Stimulated activated naive CD4-positive, alpha-beta T cell (primary cell): ENCODE results near the gene VOPP1.
A peak's percentile ranks its signal among the peaks of the same experiment; 100 is the strongest.
"Not testable (repeated sequence)": the region's sequence is repeated elsewhere in the genome, so short reads cannot be mapped to it uniquely, and the experiment has no call there.

ENCODE experiments used
- DNase-seq, 6 experiments: peaks; one replicate each; lab custom pipeline; 2025; lab: John Stamatoyannopoulos, UW

Gene VOPP1

DNA sequence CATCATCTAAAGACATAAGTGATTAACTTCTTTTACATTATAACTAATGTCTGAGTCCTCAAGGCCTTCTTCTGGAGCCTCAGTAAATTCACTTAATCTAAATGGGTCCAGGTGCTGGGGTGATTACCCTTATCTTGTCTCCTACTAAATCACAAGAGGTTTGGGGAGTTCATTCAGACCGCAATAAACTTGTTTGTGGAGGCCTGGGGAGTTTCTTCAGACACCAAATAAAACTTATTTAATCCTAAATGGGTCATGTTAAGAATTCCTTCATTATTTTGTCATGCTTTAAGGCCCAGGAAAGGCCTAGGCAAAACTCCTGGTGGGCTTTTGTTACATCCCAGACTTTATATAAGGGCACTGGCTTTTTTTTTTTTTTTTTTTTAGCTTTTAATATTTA lies 62.1 kb downstream of the VOPP1 start:
- not testable (repeated sequence) for DNase-seq

DNA sequence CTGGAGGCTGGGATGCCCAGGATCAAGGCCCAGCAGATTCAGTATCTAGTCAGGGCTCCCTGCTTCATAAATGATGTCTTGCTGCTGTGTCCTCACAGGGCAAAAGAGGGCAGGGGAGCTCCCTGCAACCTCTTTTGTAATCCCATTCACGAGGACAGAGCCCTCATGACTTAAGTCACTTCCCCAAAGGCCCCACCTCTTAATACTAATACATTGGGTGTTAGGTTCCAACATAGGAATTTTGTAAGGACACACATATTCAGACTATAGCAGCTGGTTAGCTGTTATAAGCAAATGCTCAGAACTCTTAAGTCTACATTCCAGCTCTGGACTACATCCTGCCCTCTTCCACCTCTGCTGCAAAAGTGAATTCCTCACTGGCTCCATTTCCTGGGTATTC lies 63.0 kb downstream of the VOPP1 start:
- DNase-seq: no peak

DNA sequence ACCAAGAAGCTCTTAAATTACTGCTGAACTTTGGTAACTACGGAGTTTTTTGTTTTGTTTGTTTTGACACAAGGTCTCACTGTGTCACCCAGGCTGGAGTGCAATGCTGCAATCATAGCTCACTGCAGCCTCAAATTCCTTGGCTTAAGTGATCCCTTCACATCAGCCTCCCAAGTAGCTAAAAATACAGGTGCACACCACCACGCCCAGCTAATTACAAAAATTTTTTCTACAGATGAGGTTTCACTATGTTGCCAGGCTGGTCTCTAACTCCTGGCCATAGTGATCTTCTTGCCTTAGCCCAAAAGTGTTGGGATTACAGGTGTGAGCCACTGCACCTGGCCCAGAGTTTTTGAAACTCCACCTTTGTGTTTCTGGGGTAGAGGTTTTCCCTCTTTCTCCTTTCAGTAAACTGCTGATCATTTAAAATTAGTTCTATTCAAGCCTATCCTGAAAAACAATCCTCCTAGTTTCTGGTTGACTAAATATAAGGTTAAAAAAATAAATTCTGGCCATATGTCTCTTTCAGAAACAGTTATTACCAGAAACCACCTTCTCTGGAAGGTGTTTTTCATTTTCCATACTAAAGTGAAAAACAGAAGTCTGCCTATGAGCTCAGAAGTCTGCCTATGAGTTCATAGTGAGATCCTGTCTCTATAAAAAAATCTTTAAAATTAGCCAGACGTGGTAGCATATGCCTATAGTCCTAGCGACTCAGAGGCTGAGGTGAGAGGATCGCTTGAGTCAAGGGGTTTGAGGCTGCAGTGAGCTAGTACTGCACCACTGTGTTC lies 63.9 kb downstream of the VOPP1 start:
- DNase-seq: no peak

- no peak for DNase-seq
Measured at GRCh38 chr7:55507743-55508142, 64.6 kb downstream of the VOPP1 start.

DNA sequence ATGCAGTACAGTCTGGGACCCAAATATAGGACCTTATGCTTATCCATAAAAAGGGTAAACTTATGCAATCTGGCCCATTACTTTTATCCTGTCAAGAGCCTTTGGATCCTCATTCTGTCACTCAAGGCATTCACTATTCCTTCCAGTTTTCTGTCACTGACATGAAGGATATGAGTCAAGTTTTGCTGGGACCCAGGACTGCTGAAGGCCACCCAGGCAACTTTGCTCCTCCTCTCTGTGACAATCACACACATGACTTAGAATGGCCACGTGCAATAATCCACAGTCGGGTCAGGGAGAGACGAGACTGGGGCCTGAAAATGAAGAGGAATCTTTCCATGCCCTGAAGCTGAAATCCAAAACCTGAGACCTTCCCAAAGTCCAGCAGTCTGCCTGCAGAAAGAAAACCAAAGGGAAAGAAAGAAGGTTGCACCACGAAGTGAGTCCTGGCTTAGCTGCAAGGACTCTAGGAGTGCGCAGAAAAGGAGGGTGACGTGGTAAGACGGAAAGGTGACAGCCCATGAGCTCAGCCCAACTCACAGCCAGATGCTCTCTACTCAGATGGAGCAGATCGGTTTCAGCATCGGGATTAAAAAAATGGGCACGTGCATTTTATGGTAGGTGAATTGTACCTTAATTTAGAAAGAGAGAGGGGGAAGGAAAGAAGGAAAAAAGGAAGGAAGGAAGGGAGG lies 67.2 kb downstream of the VOPP1 start:
- DNase-seq: no peak

- DNase-seq: no peak
Measured at GRCh38 chr7:55504093-55504859, 68.0 kb downstream of the VOPP1 start.

DNA sequence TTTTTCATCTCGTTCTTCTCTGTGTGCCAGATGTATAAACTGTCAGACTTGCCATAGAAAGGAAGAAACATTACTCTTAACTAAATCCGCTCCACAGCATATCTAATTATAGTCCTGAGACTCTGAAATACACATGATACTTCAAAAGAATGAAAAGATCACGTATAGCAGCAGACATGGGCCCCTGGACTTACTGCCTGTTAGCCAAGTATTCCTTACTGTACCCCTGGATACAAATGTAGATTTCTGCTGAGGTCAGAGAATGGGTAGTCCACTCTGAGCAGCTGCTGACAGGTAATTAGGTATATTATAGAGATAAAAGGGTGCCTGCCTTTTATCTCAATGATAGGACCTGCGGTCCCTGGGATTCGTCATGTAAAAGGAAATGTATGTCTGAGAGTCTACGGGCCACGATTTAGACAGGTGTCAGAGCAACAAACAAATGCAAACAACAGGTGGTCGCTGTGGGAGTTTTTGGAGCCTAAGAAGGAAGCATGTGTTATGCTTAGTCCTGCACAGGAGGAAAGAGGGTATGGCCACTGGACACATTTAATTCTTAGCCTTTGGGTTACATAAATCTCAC lies 69.4 kb downstream of the VOPP1 start:
- DNase-seq: peak in 1 of 6 experiments; percentile 6

DNA sequence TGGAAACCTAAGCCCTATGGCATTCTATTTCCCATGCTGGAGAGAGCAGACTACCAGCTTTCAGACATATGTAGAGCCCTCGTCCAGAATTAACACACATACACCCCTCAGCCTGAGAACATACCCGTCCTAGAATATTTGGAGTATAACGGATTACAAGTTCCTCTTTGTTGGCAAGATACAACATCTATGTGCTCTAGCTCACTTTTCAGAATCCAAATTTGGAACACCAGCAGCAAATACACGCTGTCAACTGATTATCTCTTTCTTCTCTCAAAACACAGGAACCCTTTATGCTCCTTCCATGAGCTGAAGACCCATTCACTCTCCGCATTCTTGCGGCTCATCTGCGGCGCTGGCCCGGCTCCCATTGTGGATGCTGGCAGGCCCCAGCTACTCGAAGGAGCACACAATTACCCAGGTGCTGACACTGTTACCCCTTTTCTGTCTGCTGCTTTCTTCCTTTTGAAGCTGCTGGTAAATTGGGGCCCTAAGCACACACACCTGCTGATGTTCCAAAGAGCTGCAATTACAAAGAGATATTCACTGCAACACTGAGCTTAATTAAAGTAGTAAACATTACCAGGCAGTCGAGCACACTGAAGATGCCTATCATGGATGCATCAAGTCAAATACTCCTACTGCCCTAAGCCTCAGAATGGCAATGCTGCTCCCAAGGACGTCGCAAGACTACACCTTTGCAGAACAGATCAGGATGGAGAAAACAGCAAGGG lies 70.0 kb downstream of the VOPP1 start:
- DNase-seq: no peak

GRCh38 chr7:55501611-55502010 lies 70.7 kb downstream of the VOPP1 start:
- no peak for DNase-seq

- DNase-seq: no peak
Measured at GRCh38 chr7:55500117-55500756, 72.1 kb downstream of the VOPP1 start.

DNA sequence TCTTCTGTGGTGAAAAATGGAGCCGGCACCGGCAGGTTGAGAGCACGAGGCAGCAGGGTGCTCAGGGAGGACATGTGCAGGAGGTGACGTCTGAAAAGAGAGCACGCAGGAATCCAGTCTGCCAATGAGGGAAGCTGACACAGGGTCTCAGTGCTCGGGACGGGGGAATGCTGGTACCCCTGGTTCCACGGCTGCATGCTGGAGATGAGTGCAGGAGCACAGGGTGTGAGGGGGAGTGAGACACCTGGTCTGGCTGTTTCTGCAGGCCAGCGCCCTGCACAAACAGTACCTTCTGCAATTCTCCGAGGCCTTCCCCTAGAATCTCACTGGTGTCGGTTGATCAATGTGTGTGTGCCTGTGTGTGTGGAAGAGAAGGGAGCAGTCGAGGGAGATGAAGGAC lies 72.7 kb downstream of the VOPP1 start:
- no peak for DNase-seq

DNA sequence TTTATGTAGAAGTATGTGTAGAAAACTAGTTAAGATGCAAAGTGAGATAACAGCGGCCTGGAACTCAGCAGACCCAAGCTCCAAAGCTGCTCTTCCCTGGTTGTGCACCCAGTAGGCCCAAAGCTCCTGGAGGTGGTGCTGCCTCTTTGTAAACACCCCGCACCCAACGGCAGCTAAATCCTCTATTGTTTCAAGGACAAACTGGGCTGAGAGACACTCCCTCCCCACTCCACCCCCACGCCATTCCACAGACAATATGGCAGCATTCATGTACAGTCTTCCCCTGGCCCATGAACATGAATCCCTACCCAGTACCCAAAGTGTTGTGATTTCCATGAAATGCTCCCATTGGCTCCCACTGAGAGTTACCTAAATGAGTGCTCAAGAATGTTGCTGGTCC lies 73.5 kb downstream of the VOPP1 start:
- no peak for DNase-seq

- peak in 1 of 6 experiments; percentile 4 for DNase-seq
Measured at GRCh38 chr7:55498142-55498541, 74.2 kb downstream of the VOPP1 start.

GRCh38 chr7:55497521-55497920 lies 74.8 kb downstream of the VOPP1 start:
- no peak for DNase-seq

- no peak for DNase-seq
Measured at GRCh38 chr7:55496906-55497305, 75.4 kb downstream of the VOPP1 start.

DNA sequence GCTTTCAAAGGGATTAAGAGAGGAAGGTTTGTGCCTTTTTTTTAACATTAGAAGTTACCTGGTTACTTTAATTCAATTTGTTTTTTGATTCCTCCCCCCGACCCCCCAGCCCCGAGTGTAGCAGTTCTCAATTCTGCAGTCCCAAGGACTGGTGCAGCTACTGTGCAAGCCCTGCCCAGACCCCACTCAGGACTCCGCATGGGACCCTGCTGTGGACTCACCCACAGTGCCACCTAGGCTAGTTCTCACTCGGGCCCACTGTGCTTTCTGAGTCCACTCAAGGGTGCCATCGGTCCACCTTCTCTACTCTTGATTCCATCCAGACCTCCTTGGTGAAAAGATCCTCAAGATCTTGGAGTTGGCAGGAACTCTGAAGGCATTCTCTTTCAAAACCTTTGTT lies 77.4 kb downstream of the VOPP1 start:
- DNase-seq: no peak

DNA sequence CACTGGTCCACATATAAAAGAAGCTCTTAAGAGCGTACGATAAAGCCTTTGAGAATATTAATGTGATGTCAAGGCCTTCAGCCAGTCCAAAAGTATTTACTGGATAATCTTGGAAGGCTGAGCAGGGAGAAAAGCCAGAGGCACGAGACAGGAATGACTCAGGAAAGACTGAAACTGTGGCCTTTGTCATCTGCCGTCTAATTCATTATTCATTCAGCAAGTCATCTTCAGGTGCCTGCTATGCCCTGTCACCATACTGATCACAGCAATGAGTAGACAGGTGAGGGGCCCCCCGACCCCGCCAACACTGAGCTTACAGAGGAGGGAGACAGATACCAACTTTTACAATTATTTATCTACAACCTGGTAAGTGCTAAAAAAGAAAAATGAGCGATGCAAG lies 78.9 kb downstream of the VOPP1 start:
- DNase-seq: no peak

- DNase-seq: no peak
Measured at GRCh38 chr7:55491346-55491745, 81.0 kb downstream of the VOPP1 start.

DNA sequence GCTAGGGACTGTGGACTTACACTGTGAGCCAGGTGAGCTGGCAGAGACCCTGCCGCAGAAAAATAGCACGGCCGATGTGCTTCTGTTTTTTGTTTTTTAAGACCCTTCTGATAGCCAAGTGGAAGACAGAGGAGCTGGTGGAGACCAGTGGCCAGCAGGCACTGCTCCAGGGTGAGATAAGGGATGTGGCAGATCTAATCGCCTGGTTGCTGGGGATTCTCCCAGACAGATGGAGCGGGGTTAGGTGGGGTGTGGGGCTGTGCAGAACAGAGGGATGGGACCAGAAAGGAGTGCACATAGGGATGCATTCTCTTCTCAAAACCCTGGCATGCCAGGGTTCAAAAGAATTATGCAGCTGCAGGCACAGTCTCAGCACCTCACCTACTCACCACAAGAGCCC lies 82.2 kb downstream of the VOPP1 start:
- no peak for DNase-seq

GRCh38 chr7:55489552-55489951 lies 82.8 kb downstream of the VOPP1 start:
- DNase-seq: no peak

- no peak for DNase-seq
Measured at GRCh38 chr7:55488804-55489340, 83.4 kb downstream of the VOPP1 start.
